Activated naive CD8-positive, alpha-beta T cell treated with anti-CD3 and anti-CD28 coated beads, Interleukin-2, amount 10 ng/mL, durations not matched to agents 7 days and 5 days (primary cell): ENCODE results near the gene CABP2. TPM values are rescaled to one million over a fixed set of nuclear protein-coding genes. Genes with fewer than 3 reads are reported as not detected.
A peak's percentile ranks its signal among the peaks of the same experiment; 100 is the strongest.
"Not testable (repeated sequence)": the region's sequence is repeated elsewhere in the genome, so short reads cannot be mapped to it uniquely, and the experiment has no call there.

ENCODE experiments used
- ATAC-seq: fragments of 150-1000 bp; cut with Tn5 transposase; one replicate; pipeline ENCODE4 v1.10.0; 2021; ENCODE audit warnings: low read depth, moderate library complexity
- POLR2A ChIA-PET: fragments of 350-600 bp; sonication (Branson Sonifier 250); formaldehyde crosslinking; loops from one replicate; lab custom pipeline; 2021; ENCODE audit warnings: antibody characterized with exemption; lab: Charles Lee
- DNase-seq: peaks from one replicate; pipeline ENCODE4 v3.0.0; 2021
- H3K27ac Mint-ChIP-seq: one replicate; pipeline ENCODE4 v1.8.0; 2022; ENCODE audit warnings: mild to moderate bottlenecking, mixed read lengths
- H3K27me3 Mint-ChIP-seq: one replicate; pipeline ENCODE4 v1.8.0; 2022; ENCODE audit warnings: mild to moderate bottlenecking, moderate library complexity, mixed read lengths
- H3K36me3 Mint-ChIP-seq: one replicate; pipeline ENCODE4 v1.8.0; 2021; ENCODE audit warnings: mild to moderate bottlenecking, mixed read lengths
- H3K4me1 Mint-ChIP-seq: one replicate; pipeline ENCODE4 v1.8.0; 2021; ENCODE audit warnings: mixed read lengths
- H3K4me3 Mint-ChIP-seq: one replicate; pipeline ENCODE4 v1.8.0; 2022; ENCODE audit warnings: mild to moderate bottlenecking, moderate library complexity, mixed read lengths
- H3K9me3 Mint-ChIP-seq: one replicate; pipeline ENCODE4 v1.8.0; 2021; ENCODE audit warnings: mixed read lengths
- total RNA-seq, 2 experiments: library from RNA; stranded (reverse); gene quantifications; one replicate each; pipeline ENCODE4 v1.2.3, GENCODE V29; 2021

The CABP2 gene
- total RNA-seq: not detected

- POLR2A ChIA-PET: no interaction called here
- Mint-ChIP-seq H3K9me3 (no peaks in the 10 kb centered on the region), H3K4me1 (no peaks in the 10 kb centered on the region), H3K36me3 (no peaks in the 10 kb centered on the region), H3K4me3 (no peak within 1 kb of the TSS), H3K27me3 (no peaks in the 10 kb centered on the region), H3K27ac (no peak within 1 kb of the TSS)
- no peak for ATAC-seq
- DNase-seq: no peak
These were observed at the start of gene CABP2 for GRCh38 chr11:67522844-67523555. Gene CABP2, minus strand, starts transcription at chr11:67523446. Its CDS starts 120 bp downstream, at chr11:67523326.

GRCh38 chr11:67572747-67573419, 49.6 kb upstream of the CABP2 start:
- POLR2A ChIA-PET: no interaction called here
- no peak overlapping the region for H3K27ac Mint-ChIP-seq
- H3K9me3 Mint-ChIP-seq: no peaks in the 10 kb centered on the region
- H3K27me3 Mint-ChIP-seq: peaks cover 19% of the 10 kb centered on the region
- H3K4me3 Mint-ChIP-seq: no peak overlapping the region
- H3K36me3 Mint-ChIP-seq: no peaks in the 10 kb centered on the region
- DNase-seq (no peak), ATAC-seq (no peak)
- H3K4me1 Mint-ChIP-seq: peaks cover 3% of the 10 kb centered on the region

- DNase-seq: no peak
- H3K36me3 Mint-ChIP-seq: no peaks in the 10 kb centered on the region
- H3K4me3 Mint-ChIP-seq: no peak overlapping the region
- H3K27ac Mint-ChIP-seq: no peak overlapping the region
- ATAC-seq: no peak
- POLR2A ChIA-PET: no interaction called here
- H3K9me3 Mint-ChIP-seq: no peaks in the 10 kb centered on the region
- H3K4me1 Mint-ChIP-seq: peaks cover 3% of the 10 kb centered on the region
- peaks cover 25% of the 10 kb centered on the region for H3K27me3 Mint-ChIP-seq
These were observed 49.1 kb upstream of the CABP2 start for GRCh38 chr11:67572305-67572704.

GRCh38 chr11:67571443-67571842, 48.2 kb upstream of the CABP2 start:
- Mint-ChIP-seq H3K27me3 (peaks cover 23% of the 10 kb centered on the region), H3K4me3 (no peak overlapping the region), H3K36me3 (no peaks in the 10 kb centered on the region), H3K27ac (no peak overlapping the region), H3K9me3 (no peaks in the 10 kb centered on the region), H3K4me1 (peaks cover 3% of the 10 kb centered on the region)
- no peak for DNase-seq
- POLR2A ChIA-PET: no interaction called here
- ATAC-seq: no peak

DNA sequence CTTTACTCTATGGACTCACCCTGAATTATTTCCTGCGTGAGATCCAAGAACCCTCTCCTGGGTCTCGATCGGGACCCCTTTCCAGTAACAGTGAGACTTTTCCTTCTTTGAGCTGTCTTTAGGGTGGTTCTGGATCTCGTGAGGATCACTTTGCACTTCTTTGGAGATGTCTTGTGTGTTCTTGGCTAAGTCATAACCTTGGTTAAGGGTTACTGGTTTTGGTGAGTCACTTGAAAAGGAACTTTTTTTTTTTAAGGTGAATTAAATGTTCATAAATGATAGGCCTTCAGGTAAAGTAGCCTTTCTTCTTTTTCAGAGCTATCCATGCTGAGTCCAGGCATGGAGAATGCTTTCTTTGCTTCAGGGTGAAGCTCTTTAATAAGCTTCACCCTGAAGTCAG, 41.0 kb upstream of the CABP2 start:
- Mint-ChIP-seq H3K27ac (no peak overlapping the region), H3K4me3 (no peak overlapping the region), H3K4me1 (peaks cover 9% of the 10 kb centered on the region), H3K27me3 (peaks cover 29% of the 10 kb centered on the region), H3K9me3 (no peaks in the 10 kb centered on the region), H3K36me3 (no peaks in the 10 kb centered on the region)
- no peak for ATAC-seq
- DNase-seq: no peak
- POLR2A ChIA-PET: no interaction called here

DNA sequence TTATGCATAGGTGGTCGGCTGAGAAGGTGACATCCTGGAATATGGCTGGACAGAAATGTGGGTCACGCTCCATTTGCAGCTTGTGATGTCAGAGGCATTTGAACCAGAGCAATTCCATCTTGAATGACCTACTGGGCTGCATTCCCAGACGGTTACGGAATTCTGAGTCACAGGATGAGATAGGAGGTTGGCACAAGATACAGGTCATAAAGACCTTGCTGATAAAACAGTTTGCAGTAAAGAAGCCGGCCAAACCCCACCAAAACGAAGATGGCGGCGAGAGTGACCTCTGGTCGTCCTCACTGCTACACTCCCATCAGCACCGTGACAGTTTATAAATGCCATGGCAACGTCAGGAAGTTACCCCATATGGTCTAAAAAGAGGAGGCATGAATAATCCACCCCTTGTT, 40.5 kb upstream of the CABP2 start:
- H3K36me3 Mint-ChIP-seq, H3K4me1 Mint-ChIP-seq, H3K27ac Mint-ChIP-seq, POLR2A ChIA-PET, H3K4me3 Mint-ChIP-seq, H3K9me3 Mint-ChIP-seq, ATAC-seq, DNase-seq: not testable (repeated sequence)
- H3K27me3 Mint-ChIP-seq: peaks cover 29% of the 10 kb centered on the region

GRCh38 chr11:67562963-67563704, 39.9 kb upstream of the CABP2 start:
- no peak overlapping the region for H3K4me3 Mint-ChIP-seq
- DNase-seq: no peak
- peaks cover 9% of the 10 kb centered on the region for H3K4me1 Mint-ChIP-seq
- peak overlapping the region; percentile 11 for H3K27ac Mint-ChIP-seq
- ATAC-seq: no peak
- H3K36me3 Mint-ChIP-seq: no peaks in the 10 kb centered on the region
- no peaks in the 10 kb centered on the region for H3K9me3 Mint-ChIP-seq
- POLR2A ChIA-PET: no interaction called here
- peaks cover 26% of the 10 kb centered on the region for H3K27me3 Mint-ChIP-seq

DNA sequence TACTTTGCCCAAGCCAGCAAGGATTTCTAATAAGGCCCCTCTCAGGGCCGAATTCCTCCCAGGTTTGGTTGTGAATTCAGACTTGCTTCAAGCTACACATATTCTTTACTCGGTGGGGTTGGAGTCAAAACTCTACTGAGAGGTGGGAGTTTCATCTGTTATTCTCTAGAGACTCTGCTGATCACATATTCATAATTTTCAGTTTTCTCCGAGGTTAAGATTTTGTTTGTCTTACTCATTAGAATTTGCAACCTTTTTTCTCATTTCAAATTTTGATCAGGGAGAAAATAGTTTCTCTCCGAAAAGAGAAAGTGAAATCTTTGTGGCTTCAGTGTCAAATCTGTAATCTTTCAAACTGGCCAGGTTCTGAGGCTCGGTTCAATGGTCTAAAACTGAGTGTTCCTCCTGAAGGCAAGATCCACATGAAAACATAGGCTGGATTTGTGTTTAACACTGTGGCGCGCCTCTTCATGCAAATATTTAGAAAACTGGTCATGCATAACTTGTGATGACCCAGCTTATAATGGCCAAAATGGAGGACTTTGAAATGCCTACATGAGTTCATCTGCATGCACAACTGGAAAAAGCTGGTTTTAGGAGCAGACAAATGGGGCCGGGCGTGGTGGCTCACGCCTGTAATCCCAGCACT, 38.8 kb upstream of the CABP2 start:
- Mint-ChIP-seq H3K4me3 (peak overlapping the region; percentile 58), H3K27ac (peak overlapping the region; percentile 73), H3K4me1 (peaks cover 9% of the 10 kb centered on the region), H3K9me3 (no peaks in the 10 kb centered on the region), H3K36me3 (no peaks in the 10 kb centered on the region), H3K27me3 (peaks cover 18% of the 10 kb centered on the region)
- DNase-seq (no peak), ATAC-seq (peak; percentile 70)
- POLR2A ChIA-PET: interaction anchor here (1.5 kb wide), 1 partner anchor 52 kb away, joined by 3 read pairs; no protein-coding TSS in a partner anchor

- ATAC-seq: no peak
- H3K4me1 Mint-ChIP-seq: peaks cover 9% of the 10 kb centered on the region
- POLR2A ChIA-PET: no interaction called here
- H3K27me3 Mint-ChIP-seq: peaks cover 16% of the 10 kb centered on the region
- H3K36me3 Mint-ChIP-seq: no peaks in the 10 kb centered on the region
- H3K27ac Mint-ChIP-seq: no peak overlapping the region
- H3K4me3 Mint-ChIP-seq: no peak overlapping the region
- no peak for DNase-seq
- H3K9me3 Mint-ChIP-seq: no peaks in the 10 kb centered on the region
These were observed 35.0 kb upstream of the CABP2 start for GRCh38 chr11:67558084-67558772.

DNA sequence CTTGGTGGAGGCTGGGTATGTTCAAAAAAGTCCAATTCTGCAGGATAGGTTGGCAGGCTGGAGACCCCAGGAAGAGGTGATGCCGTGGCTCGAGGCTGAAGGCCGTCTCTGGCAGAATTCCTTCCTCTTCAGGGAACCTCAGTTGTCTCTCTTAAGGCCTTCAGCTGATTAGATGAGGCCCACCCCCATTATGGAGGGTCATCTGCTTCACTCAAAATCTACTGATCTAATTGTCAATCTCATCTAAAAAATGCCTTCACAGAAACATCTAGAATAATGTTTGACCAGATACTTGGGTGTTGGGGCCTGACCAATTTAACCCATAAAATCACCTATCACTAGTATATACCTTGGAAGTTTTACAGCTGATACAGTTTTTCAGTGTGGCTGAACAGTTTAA, 33.0 kb upstream of the CABP2 start:
- Mint-ChIP-seq H3K36me3 (no peaks in the 10 kb centered on the region), H3K4me3 (no peak overlapping the region)

GRCh38 chr11:67551697-67552096, 28.5 kb upstream of the CABP2 start:
- ATAC-seq, DNase-seq, POLR2A ChIA-PET, H3K27ac Mint-ChIP-seq, H3K9me3 Mint-ChIP-seq, H3K4me1 Mint-ChIP-seq, H3K4me3 Mint-ChIP-seq, H3K36me3 Mint-ChIP-seq: not testable (repeated sequence)
- H3K27me3 Mint-ChIP-seq: peaks cover 20% of the 10 kb centered on the region

More for the DNA sequence above, 33.0 kb upstream of the CABP2 start:
- DNase-seq (no peak), ATAC-seq (no peak)
- Mint-ChIP-seq H3K27ac (no peak overlapping the region), H3K27me3 (peaks cover 18% of the 10 kb centered on the region), H3K4me1 (no peaks in the 10 kb centered on the region), H3K9me3 (peaks cover 5% of the 10 kb centered on the region)
- POLR2A ChIA-PET: no interaction called here

DNA sequence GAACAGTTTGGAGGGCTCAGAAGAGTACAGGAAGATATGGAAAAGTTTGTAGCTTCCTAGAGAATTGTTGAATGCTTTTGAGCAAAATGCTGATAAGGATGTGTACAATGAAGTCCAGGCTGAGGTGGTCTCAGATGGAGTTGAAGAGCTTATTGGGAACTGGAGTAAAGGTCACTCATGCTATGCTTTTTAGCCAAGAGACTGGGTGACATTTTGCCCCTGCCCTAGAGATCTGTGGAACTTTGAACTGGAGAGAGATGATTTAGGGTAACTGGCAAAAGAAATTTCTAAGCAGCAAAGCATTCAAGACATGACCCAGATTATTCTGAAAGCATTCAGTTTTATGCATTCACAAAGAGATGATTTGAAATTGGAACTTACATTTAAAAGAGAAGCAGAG, 27.9 kb upstream of the CABP2 start:
- Mint-ChIP-seq H3K9me3 (peaks cover 9% of the 10 kb centered on the region), H3K4me3 (no peak overlapping the region), H3K36me3 (no peaks in the 10 kb centered on the region), H3K4me1 (no peaks in the 10 kb centered on the region), H3K27me3 (peaks cover 24% of the 10 kb centered on the region), H3K27ac (no peak overlapping the region)
- POLR2A ChIA-PET: no interaction called here
- DNase-seq: no peak
- ATAC-seq: no peak
